NCI-H2227 (cell line): Measurements from ENCODE around the gene APOL6.
"Not testable (repeated sequence)": the region's sequence is repeated elsewhere in the genome, so short reads cannot be mapped to it uniquely, and the experiment has no call there.

Experiments
- DNase-seq: peaks from one replicate; lab custom pipeline; 2025; ENCODE audit not compliant: unreplicated experiment; lab: John Stamatoyannopoulos, UW

APOL6 gene

DNA sequence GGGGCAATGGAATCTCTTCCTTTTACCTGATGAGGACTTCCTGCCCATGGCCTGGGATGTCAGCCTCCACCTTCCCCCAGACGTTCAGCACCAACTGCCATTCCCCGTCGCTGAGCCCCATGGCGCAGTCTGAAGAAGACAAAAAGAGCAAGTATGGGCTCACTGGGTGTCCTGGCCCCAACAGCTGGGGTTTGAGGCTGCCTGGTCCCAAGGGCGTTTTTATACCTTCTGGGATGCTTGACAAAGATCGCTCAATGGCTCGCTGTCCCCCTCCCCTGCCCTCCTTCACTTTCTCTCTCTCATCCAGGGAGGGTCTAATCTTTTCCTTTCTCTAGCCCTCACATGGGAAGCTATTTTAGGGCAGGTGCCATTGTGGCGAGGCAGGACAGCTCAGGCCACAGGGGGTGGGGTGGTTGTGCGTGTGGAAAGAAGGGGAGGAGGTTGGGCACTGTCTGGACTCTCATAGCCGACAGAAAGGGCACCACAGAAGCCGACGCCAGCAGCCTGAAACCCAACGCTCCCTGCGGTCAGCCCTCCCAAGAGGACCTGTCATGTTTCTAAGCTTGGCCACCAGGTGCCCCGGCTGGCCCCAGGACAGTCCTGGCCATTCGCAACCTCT is 31.0 kb upstream of the APOL6 start, which contains the start of gene MB:
Gene MB, minus strand, starts transcription at position 193 of the 619 bp plus-strand sequence. Its CDS starts 72 bp downstream, at position 121.
- no peak for DNase-seq

GRCh38 chr22:35618427-35619223 is 29.6 kb upstream of the APOL6 start:
- no peak for DNase-seq

GRCh38 chr22:35619336-35620094 is 28.7 kb upstream of the APOL6 start:
- no peak for DNase-seq

DNA sequence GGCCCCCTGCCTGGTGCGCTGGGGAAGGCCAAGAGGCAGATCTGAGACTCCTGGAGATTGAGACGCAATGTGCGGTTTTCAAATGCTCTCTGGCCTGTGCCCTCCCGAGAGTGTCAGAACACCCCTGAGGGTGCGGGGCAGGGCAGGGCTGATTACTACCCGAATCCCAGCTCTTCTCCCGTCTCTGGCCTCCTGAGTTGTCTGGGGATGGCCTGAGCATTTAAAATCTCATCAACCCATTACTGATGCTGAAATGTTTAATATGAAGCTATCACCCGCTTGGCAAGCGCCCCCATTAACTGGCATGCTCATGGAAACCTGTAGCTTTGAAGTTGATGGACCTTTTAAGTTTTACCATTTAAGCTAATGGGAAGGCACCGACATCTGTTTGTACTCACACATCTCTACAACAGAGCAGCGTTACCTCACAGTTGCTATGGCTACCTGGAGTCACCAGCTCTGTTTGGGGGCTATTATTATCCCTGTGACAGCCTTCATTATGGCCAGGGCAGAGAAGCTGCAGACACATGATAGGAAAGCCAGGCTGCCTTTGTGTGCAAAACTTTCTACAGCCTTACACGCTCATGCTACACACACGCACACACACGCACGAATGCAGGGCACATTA is 27.5 kb upstream of the APOL6 start:
- DNase-seq, result peak; percentile 82

GRCh38 chr22:35621451-35621850 is 26.8 kb upstream of the APOL6 start:
- DNase-seq, result no peak

DNA sequence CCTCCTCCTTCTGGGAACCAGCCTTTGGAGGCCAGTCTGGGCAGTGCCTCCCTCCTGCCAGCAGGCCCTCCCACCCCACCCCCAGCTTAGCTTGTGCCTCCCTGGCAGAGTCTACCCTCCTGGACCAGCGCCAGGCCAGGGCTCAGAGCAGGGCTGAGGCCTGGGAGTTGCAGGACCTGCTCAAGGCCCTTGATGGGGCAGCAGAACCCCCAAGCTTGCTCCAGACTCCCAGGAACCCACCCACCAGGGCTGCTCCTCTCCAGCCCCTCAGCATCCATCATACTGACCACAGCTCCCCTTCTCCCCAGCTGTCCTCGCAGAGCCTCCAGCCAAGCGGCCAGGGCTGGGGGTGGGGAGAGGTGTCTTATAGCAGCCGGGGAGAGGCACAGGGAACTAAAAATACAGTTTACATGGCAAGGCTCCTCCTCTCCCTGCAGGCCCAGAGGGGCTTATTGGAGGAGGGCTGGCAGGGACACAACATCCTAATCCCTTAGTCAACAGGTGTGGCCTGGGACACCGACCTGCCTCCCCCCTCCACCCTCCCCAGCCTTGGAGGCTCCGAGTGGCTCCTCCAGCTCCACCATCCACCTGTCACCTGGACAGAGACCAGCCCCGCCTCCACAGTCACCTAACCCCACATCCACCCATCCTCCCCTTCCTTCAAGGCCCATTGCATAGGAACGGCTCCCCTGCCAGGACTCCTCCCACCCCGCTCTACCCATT is 25.9 kb upstream of the APOL6 start:
- no peak for DNase-seq

- DNase-seq, result not testable (repeated sequence)
Observed at GRCh38 chr22:35623885-35624284, 24.4 kb upstream of the APOL6 start.

DNA sequence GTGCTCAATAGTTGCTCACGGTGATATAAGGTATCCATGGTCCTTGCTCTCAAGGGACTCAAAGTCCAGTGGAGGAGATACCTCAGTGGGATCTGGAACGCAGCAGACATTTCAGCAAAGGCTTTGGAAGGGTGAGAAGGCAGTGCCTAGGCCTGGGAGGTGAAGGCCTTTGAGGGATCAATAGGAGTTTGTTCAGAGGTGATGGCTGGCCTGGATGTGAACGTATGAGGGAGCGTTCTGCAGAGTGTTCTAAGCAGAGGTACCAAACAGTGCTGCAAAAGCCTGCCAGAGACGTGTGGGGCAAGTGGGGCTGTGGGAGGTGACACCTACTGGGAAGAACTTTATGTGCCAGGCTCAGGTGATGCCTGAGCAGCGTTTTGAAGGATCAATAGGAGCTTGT is 23.7 kb upstream of the APOL6 start:
- DNase-seq, result no peak

DNA sequence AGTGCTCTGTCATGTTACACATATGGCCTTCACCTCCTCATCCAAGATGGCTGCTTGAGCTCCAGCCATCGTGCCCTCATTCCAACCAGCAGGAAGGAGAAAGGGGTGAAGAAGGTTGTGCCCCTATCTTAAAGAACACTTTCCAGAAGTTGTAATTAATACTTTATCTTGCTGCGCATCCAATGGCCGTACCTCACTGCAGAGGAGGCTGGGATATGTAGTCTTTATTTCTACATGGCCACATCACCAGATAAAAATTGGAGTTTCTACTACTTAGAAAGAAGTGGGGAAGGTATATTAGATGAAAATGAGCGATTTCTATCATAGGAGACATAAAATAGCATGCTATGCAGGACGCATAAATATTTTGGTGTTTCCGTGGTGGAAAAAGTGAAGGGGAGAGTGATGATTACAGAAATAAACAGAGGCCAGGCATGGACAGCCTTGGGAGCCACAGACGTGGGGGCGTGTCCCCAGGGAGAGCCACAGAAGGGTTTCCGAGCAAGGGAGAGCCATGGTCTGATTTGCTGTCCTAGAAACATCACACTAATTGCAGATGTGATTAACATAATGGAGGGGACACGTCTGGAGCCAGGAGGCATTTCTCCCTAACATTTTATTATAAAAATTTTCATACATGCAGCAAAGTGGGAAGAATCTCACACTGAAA is 22.3 kb upstream of the APOL6 start:
- peak; percentile 13 for DNase-seq

GRCh38 chr22:35627267-35628041 is 20.8 kb upstream of the APOL6 start:
- peak; percentile 52 for DNase-seq

DNA sequence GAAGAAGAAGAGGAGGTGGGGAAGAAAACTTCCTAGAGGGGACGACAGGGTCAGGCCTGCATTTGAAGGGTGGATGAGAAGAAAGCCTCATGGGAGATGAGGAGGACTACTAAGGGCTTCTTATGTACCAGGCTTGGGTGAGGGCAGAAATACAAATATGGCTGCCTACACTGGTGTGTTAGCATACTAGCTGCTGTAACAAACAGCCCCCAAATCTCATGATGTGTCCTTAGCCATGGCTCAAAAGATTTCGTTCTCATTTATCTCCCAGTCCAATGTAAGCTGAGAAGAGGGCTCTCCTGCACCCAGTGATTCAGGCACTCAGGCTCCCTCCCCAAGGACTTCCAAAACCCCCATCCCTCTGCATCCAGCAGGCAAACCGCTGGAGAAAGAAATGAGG is 19.5 kb upstream of the APOL6 start:
- DNase-seq, result no peak

GRCh38 chr22:35629406-35630216 is 18.6 kb upstream of the APOL6 start:
- DNase-seq, result no peak

- no peak for DNase-seq
Observed at GRCh38 chr22:35630387-35630793, 17.9 kb upstream of the APOL6 start.

DNA sequence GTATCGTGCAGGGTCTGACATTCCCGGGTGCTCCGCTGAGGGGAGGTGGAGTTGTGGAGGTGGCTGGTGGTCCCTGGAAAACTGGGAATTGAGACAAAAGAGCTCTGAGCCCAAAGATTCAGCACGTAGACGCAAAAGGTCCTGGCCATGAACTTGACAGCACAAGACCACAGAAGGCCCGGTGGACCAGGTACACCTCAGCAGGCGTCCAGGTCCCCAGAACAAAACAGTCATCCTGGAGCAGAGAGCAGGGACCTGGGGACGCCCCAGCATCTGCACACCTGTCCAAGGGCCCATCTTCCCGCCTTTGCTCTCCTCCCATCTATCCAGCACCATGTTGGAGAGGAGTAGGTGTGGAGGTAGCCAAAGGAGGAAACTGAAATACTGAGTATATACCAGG is 17.4 kb upstream of the APOL6 start:
- DNase-seq, result no peak

- DNase-seq, result no peak
Observed at GRCh38 chr22:35631597-35631996, 16.6 kb upstream of the APOL6 start.

DNA sequence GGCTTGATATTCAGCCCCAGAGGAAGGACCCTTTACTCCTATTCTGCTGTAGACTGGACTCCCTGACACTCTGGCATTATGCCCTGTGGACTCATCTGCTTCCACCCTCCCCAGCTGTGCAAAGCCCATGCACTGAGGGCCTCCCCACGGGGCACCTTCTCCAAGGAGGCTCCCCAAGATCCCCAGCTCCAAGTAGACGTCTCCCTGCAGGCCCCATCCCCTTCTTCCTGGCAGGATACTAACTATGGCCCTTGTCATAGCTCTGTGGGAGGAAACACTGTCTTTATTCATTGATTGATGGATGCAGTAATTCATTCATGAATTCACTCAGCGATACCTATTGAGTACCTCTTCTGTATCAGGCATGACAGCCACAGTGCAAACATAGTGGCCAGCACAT is 15.3 kb upstream of the APOL6 start:
- DNase-seq, result no peak

GRCh38 chr22:35633520-35633919 is 14.7 kb upstream of the APOL6 start:
- no peak for DNase-seq

- DNase-seq, result no peak
Observed at GRCh38 chr22:35634015-35634414, 14.2 kb upstream of the APOL6 start.
